GM19025 (cell line): ENCODE data around the gene INSYN2A.

ENCODE experiments used
- ATAC-seq: cut with Tn5 transposase; IDR thresholded peaks from one replicate; pipeline ENCODE4 v1.9.1; 2021; ENCODE audit warnings: mild to moderate bottlenecking, low read depth, moderate library complexity; ENCODE audit not compliant: unreplicated experiment

INSYN2A gene

GRCh38 chr10:127195571-127196281, 665 bp downstream of the INSYN2A start:
- ATAC-seq: no peak

- ATAC-seq: no peak
Measured at GRCh38 chr10:127195041-127195506, 1.3 kb downstream of the INSYN2A start.

GRCh38 chr10:127194599-127194998, 1.8 kb downstream of the INSYN2A start:
- ATAC-seq: no peak

DNA sequence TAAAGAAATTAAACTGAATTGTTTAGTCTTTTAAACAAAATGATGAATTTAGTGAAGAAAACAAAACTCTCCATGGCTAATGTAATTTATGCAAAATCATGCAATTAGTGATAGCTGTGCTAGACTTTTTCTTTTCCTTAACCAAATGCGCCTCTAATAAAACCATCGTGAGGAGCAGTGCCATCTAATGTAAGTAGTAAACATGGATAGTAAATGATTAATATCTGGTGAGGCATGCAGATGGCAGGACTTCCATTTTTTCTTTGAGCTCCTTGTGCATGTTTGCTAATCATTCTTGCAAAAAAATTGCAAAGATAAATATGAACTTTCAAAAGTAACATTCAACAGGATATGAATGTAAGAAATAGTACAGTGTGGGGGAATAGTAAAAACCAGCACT, 2.3 kb downstream of the INSYN2A start:
- ATAC-seq: no peak

GRCh38 chr10:127193125-127193524, 3.3 kb downstream of the INSYN2A start:
- ATAC-seq: no peak

GRCh38 chr10:127190427-127190826, 6.0 kb downstream of the INSYN2A start:
- no peak for ATAC-seq

DNA sequence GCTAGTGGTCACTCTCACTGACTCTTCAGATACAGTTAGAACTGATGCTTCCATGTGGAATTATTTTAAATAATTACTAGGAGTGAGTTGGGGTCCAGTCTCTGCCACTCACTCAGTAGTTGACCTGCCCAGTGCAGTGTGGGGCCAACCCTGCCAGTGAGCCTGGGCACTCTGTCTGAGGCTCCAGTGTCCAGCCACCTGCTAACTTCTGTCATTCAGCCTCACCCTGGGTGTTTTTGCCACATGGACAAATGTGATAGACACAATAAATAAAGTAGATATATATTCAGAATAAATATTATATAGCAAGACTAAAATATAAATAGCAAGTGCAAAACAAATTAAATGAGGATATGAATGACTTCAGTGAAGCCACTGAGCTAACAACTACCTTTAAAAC, 7.2 kb downstream of the INSYN2A start:
- ATAC-seq: no peak

GRCh38 chr10:127186813-127187212, 9.6 kb downstream of the INSYN2A start:
- ATAC-seq: no peak

- no peak for ATAC-seq
Measured at GRCh38 chr10:127184582-127184981, 11.8 kb downstream of the INSYN2A start.

GRCh38 chr10:127182161-127182560, 14.2 kb downstream of the INSYN2A start:
- no peak for ATAC-seq

- ATAC-seq: no peak
Measured at GRCh38 chr10:127179612-127180250, 16.7 kb downstream of the INSYN2A start.

- no peak for ATAC-seq
Measured at GRCh38 chr10:127176649-127177048, 19.7 kb downstream of the INSYN2A start.

GRCh38 chr10:127175357-127176110, 20.9 kb downstream of the INSYN2A start:
- ATAC-seq: no peak

DNA sequence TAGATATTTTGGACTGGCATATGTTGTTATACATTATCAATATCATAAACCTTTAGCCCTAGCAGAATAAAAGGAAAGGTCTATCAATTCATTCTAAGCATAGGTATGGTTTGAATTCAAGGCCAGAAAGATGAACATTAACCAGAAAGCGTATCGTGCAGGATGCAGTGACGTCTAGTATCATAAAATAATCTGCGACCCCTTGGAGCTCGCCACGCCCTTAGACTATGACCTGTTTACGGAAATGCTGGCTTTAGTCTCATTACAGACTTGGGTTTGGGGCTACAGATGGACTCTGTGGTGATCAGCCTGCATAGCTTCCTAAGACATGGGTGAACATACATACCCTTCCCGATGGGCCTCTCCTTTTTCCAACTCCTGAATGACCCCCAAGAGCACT, 21.5 kb downstream of the INSYN2A start:
- ATAC-seq: no peak

DNA sequence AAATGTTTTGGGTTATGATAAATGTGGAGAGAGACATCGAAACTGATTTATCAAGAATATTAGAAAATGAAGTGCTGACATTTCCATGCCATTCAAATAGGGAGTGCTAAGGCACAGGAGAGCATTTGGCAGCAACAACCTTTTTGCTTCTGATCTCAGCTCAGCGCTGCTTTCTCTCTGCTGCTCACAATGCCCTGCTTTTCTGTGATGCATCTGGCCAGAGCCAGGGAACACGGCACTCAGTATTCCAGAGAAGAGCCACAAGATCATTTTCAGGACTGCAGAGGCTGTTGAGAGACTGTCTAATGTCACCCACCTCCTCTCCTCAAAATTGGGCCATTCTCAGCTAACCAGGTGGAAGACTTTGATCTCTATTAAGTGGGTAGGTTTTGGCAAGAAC, 28.1 kb downstream of the INSYN2A start:
- ATAC-seq: no peak

GRCh38 chr10:127162841-127163240, 33.5 kb downstream of the INSYN2A start:
- ATAC-seq: no peak

DNA sequence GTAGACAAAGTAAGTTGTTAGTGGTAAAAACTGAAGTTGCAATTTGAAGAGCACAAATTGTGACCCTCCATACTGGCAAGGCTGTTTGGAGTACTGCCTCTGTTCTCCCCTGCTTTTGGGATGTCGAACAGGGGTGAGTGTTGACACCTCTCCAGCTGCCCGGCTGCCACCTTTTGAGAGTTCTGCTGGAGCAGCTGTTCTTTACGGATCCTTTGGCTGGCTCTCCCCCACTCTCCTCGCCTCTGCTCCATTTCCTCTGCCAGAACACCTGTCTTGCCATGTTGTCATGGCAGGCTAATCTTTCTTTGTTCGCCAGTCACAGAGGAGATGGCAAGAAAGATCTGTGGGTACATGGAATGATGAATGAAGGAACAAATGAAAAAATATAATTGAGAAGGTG, 34.9 kb downstream of the INSYN2A start:
- ATAC-seq: no peak

DNA sequence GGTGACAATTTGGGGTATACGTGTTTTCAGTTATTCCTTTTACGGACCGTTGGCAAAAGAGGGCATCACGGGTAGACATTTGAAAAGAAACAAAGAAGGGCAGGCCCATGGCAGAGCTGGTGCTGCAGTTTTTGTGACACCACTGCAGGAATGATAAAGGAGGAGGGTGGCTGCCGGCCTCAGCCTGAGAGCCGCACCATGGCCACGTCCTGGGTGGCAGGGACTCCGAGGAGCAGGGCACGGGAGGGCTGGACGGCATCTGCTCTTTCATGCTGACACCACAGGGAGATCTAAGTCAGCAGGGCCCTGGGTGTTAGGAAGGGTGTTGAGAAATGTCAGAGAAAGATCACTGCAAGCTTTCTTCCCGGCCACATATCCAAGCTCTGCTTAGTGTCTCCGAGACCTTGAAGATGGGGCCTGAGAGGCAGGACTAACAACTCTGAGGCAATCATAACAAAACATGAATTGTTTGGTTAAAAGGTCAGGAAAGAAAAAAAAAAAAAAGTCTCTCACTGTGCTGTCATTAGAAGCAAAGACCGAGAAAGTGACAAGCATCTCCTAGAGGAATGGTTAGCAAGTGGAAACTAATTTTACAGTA, 36.6 kb downstream of the INSYN2A start:
- ATAC-seq: no peak

GRCh38 chr10:127158662-127159061, 37.7 kb downstream of the INSYN2A start:
- ATAC-seq: no peak

DNA sequence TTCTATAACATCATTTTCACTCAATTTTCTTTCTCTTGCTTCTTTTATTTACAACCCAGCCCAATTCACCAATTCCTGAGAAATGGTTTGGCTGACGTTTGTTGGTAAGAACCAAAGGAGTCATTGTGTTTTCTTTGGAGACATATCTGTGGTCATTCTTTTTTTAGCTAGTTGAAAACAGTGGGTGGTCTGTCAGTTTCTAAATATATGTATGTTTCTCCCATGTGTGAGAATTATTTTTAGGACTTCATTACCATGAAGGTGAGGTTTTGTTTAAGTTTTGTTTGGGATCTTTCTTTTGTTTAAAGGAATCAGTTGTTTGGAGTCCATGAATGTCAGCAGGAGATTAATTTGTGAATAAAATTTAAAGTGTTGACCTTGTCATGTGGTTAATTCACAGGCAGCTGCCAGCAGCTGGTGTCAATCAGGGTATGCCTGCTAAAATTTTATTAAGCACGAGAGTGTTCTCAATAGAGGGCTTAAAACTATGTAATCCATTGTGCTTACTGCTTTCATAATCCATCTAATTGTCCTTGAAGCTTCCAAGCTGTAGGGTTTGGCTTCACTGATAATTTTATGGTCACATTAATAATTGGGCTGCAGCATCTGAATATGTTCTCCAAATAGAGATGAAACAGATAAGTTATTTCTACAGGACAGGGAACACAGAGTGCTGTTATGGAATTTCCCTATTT, 38.7 kb downstream of the INSYN2A start:
- no peak for ATAC-seq
